Gastrocnemius medialis (tissue), 4 donors: ENCODE results near the gene SPACDR. TPM values are rescaled to one million over a fixed set of nuclear protein-coding genes. Genes with fewer than 3 reads are reported as not detected.

Source experiments
- ATAC-seq, 2 donors: fragments of 150-250 bp; one replicate each; pipeline ENCODE4 v1.9.1; 2016
- DNase-seq, 2 donors: peaks; one replicate each; pipeline ENCODE4 v3.0.0-alpha.2; 2019
- H3K27ac ChIP-seq, 4 donors: fragments of 200-600 bp; sonication (generic); 1 replicate in 1 of 4; 2 replicates in 3 of 4; pipeline ENCODE4 v1.5.1; 2016 to 2018; ENCODE audit warnings: mild to moderate bottlenecking in 2 of 4, moderate library complexity in 1 of 4
- H3K27me3 ChIP-seq, 3 donors: fragments of 200-600 bp; sonication (generic) in 2 of 3; 1 replicate in 1 of 3; 2 replicates in 2 of 3; pipeline versions ENCODE4 v1.5.1 to v1.6.0; 2016 to 2019; ENCODE audit warnings: mild to moderate bottlenecking in 1 of 3, moderate library complexity in 1 of 3
- H3K36me3 ChIP-seq, 2 donors: fragments of 200-600 bp; sonication (generic) in 1 of 2; one replicate each; pipeline ENCODE4 v1.5.1; 2017 to 2018
- H3K4me1 ChIP-seq, 2 donors: fragments of 200-600 bp; sonication (generic) in 1 of 2; one replicate each; pipeline ENCODE4 v1.5.1; 2016 to 2017; ENCODE audit warnings: mild to moderate bottlenecking in 2 of 2
- H3K4me3 ChIP-seq, 4 donors: fragments of 200-600 bp; sonication (generic) in 3 of 4; 1 replicate in 1 of 4; 2 replicates in 3 of 4; pipeline ENCODE4 v1.5.1; 2016 to 2019; ENCODE audit warnings: mild to moderate bottlenecking in 2 of 4
- H3K9me3 ChIP-seq, 3 donors: fragments of 200-600 bp; sonication (generic) in 2 of 3; 1 replicate in 1 of 3; 2 replicates in 2 of 3; pipeline ENCODE4 v1.5.1; 2016 to 2019
- CTCF ChIP-seq, 5 experiments: fragments of 450-650 bp in 3 of 5; fragments of 200-600 bp in 2 of 5; sonication (generic) in 2 of 5; IDR thresholded peaks in 4 of 5; conservative IDR thresholded peaks in 1 of 5; 1 replicate in 4 of 5; 2 replicates in 1 of 5; pipeline ENCODE4 v1.5.1; 2016 to 2019; ENCODE audit warnings: antibody characterized with exemption in 5 of 5, mild to moderate bottlenecking in 3 of 5, moderate library complexity in 3 of 5
- POLR2A ChIP-seq, 2 donors: fragments of 450-650 bp; IDR thresholded peaks; one replicate each; pipeline ENCODE4 v1.6.1; 2017; ENCODE audit warnings: antibody characterized with exemption in 2 of 2, mild to moderate bottlenecking in 2 of 2, moderate library complexity in 2 of 2
- in situ Hi-C, 4 donors: fragments of 200-750 bp; cut with MboI; loops; one replicate each; pipeline versions ENCODE4 v1.15.0 to v1.8.0; 2017; ENCODE audit warnings: low sequenced_read_pairs in 4 of 4
- intact Hi-C: fragments of 100-400 bp; cut with DNase I; formaldehyde crosslinking; loops from one replicate; pipeline ENCODE4 v1.15.1; 2023; ENCODE audit warnings: low total_unique reads
- total RNA-seq, 4 donors: library from RNA; depleted of rRNA; stranded (reverse); fragments of >200 nt; gene quantifications; one replicate each; pipeline versions ENCODE4 v1.1.0 to v1.2.3, GENCODE V29; 2016

The SPACDR gene
- total RNA-seq, 4 donors from 2014 or later = 0.29 TPM; not detected in 3

- Histone ChIP-seq H3K27me3 (no peaks in the 10 kb centered on the region), H3K27ac (peak overlapping the region in 2 of 4 donors; percentile 8 to 28), H3K9me3 (no peaks in the 10 kb centered on the region), H3K4me3 (no peak overlapping the region), H3K36me3 (peaks cover 0 to 22% of the 10 kb centered on the region in 2 donors), H3K4me1 (peaks cover 35 to 36% of the 10 kb centered on the region in 2 donors)
- intact Hi-C loops (no loop called here), in situ Hi-C loops (loop anchor here in 1 of 4 donors (25.0 kb wide), 1 partner anchor 429 kb away; the partner anchor contains the start of genes SLC12A9 and TRIP6)
- DNase-seq (no peak), ATAC-seq (no peak)
- TF ChIP-seq POLR2A (IDR thresholded peaks at IDR 0.05) (no peak), CTCF (IDR thresholded peaks at IDR 0.05 in 4 of 5, conservative IDR thresholded peaks at IDR 0.05 in 1 of 5) (no peak)
These were observed 30.3 kb downstream of the SPACDR start for GRCh38 chr7:100433592-100434296.

- Histone ChIP-seq H3K27me3 (no peaks in the 10 kb centered on the region), H3K4me1 (peaks cover 35 to 36% of the 10 kb centered on the region in 2 donors), H3K4me3 (no peak overlapping the region), H3K36me3 (peaks cover 0 to 22% of the 10 kb centered on the region in 2 donors), H3K9me3 (no peaks in the 10 kb centered on the region), H3K27ac (peak overlapping the region in 2 of 4 donors; percentile 8 to 28)
- in situ Hi-C loops (loop anchor here in 1 of 4 donors (25.0 kb wide), 1 partner anchor 429 kb away; the partner anchor contains the start of genes SLC12A9 and TRIP6), intact Hi-C loops (no loop called here)
- DNase-seq = no peak
- TF ChIP-seq CTCF (IDR thresholded peaks at IDR 0.05 in 4 of 5, conservative IDR thresholded peaks at IDR 0.05 in 1 of 5) (no peak), POLR2A (IDR thresholded peaks at IDR 0.05) (no peak)
- ATAC-seq = no peak
These were observed 30.8 kb downstream of the SPACDR start for GRCh38 chr7:100433276-100433591.

GRCh38 chr7:100432621-100433275 lies 31.3 kb downstream of the SPACDR start:
- peak overlapping the region in 2 of 4 donors; percentile 44 to 99 for H3K27ac ChIP-seq
- intact Hi-C loops = no loop called here
- peaks cover 0 to 22% of the 10 kb centered on the region in 2 donors for H3K36me3 ChIP-seq
- H3K9me3 ChIP-seq = no peaks in the 10 kb centered on the region
- peaks cover 36 to 38% of the 10 kb centered on the region in 2 donors for H3K4me1 ChIP-seq
- DNase-seq (no peak), ATAC-seq (no peak)
- TF ChIP-seq POLR2A (IDR thresholded peaks at IDR 0.05) (no peak), CTCF (IDR thresholded peaks at IDR 0.05 in 4 of 5, conservative IDR thresholded peaks at IDR 0.05 in 1 of 5) (no peak)
- H3K4me3 ChIP-seq = no peak overlapping the region
- in situ Hi-C loops = loop anchor here in 1 of 4 donors (25.0 kb wide), 1 partner anchor 430 kb away; the partner anchor contains the start of genes SLC12A9 and TRIP6
- H3K27me3 ChIP-seq = no peaks in the 10 kb centered on the region

GRCh38 chr7:100432053-100432452 lies 32.0 kb downstream of the SPACDR start:
- no peak overlapping the region for H3K4me3 ChIP-seq
- peaks cover 0 to 22% of the 10 kb centered on the region in 2 donors for H3K36me3 ChIP-seq
- intact Hi-C loops = no loop called here
- peaks cover 36 to 41% of the 10 kb centered on the region in 2 donors for H3K4me1 ChIP-seq
- H3K9me3 ChIP-seq = no peaks in the 10 kb centered on the region
- TF ChIP-seq CTCF (IDR thresholded peaks at IDR 0.05 in 4 of 5, conservative IDR thresholded peaks at IDR 0.05 in 1 of 5) (no peak), POLR2A (IDR thresholded peaks at IDR 0.05) (no peak)
- no peak for ATAC-seq
- no peak for DNase-seq
- no peaks in the 10 kb centered on the region for H3K27me3 ChIP-seq
- in situ Hi-C loops = loop anchor here in 1 of 4 donors (25.0 kb wide), 1 partner anchor 430 kb away; the partner anchor contains the start of genes SLC12A9 and TRIP6
- H3K27ac ChIP-seq = peak overlapping the region; percentile 28 to 99 (median 71)
